ENCODE data around the gene RAB37. TPM values are rescaled to one million over a fixed set of nuclear protein-coding genes. Genes with fewer than 3 reads are reported as not detected.
A peak's percentile ranks its signal among the peaks of the same experiment; 100 is the strongest.

The RAB37 gene
- total RNA-seq, 1 donor from 2014 or later, result 0.32 TPM

GRCh38 chr17:74759243-74759801 lies 22.3 kb downstream of the RAB37 start:
- intact Hi-C loops (cut with DNase I), result no loop called here
- TF ChIP-seq CTCF (IDR thresholded peaks at IDR 0.05), result no peak
- Histone ChIP-seq H3K4me3 (no peak overlapping the region), H3K27me3 (no peaks in the 10 kb centered on the region), H3K9me3 (no peaks in the 10 kb centered on the region), H3K27ac (peak overlapping the region in 1 of 2 donors; percentile 36), H3K36me3 (no peaks in the 10 kb centered on the region), H3K4me1 (peaks cover 8 to 15% of the 10 kb centered on the region in 2 donors)
- no peak for DNase-seq (ENCODE audit: low spot score in 2 of 2)

GRCh38 chr17:74759941-74760340 lies 22.9 kb downstream of the RAB37 start:
- Histone ChIP-seq H3K36me3 (no peaks in the 10 kb centered on the region), H3K27me3 (no peaks in the 10 kb centered on the region), H3K9me3 (no peaks in the 10 kb centered on the region), H3K4me3 (no peak overlapping the region), H3K27ac (peak overlapping the region in 1 of 2 donors; percentile 36), H3K4me1 (peaks cover 8 to 15% of the 10 kb centered on the region in 2 donors)
- DNase-seq (ENCODE audit: low spot score in 2 of 2), result no peak
- TF ChIP-seq CTCF (IDR thresholded peaks at IDR 0.05), result no peak
- intact Hi-C loops (cut with DNase I), result no loop called here

DNA sequence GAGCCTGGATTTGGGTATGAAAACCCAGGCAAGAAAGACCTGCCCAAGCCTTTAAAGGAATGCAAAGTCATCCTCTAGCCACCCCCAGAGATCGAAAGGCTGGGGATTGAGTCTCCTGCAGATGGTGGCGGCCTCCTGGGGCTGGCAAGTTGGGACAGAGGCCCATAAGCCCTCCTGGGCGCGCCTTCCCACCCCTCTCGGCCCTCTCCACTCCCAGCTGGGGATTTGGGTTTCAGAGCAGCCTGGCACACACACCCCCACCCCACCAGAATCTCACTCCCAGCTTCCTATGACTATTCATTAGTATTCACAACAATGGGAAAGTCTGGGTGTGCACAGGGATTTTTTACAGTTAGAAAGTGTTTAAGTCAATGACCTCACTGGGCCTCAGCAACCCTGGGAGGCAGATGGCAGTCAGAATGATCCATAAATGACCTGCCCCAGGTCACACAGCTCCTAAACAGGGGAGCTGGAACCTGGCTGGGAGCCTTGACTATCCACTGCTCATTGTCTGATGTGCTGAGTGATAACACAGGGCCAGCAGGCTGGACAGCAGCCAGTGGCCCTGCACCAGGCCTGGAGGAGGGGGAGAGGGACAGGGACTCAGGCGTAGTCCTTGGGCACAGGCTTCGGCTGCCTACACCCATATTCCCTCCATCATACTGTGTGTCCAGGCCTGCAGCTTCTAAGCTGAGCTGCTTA lies 23.5 kb downstream of the RAB37 start:
- intact Hi-C loops (cut with DNase I), result no loop called here
- DNase-seq (ENCODE audit: low spot score in 2 of 2), result no peak
- Histone ChIP-seq H3K9me3 (no peaks in the 10 kb centered on the region), H3K4me1 (peaks cover 8 to 15% of the 10 kb centered on the region in 2 donors), H3K4me3 (no peak overlapping the region), H3K36me3 (no peaks in the 10 kb centered on the region), H3K27ac (peak overlapping the region; percentile 11 to 37), H3K27me3 (no peaks in the 10 kb centered on the region)
- no peak for TF ChIP-seq CTCF (IDR thresholded peaks at IDR 0.05)

GRCh38 chr17:74761419-74761818 lies 24.4 kb downstream of the RAB37 start:
- H3K27ac ChIP-seq, result peak overlapping the region in 1 of 2 donors; percentile 37
- peaks cover 8 to 15% of the 10 kb centered on the region in 2 donors for H3K4me1 ChIP-seq
- H3K27me3 ChIP-seq, result no peaks in the 10 kb centered on the region
- H3K36me3 ChIP-seq, result no peaks in the 10 kb centered on the region
- no peaks in the 10 kb centered on the region for H3K9me3 ChIP-seq
- no peak for TF ChIP-seq CTCF (IDR thresholded peaks at IDR 0.05)
- no peak overlapping the region for H3K4me3 ChIP-seq
- DNase-seq (ENCODE audit: low spot score in 2 of 2), result no peak
- intact Hi-C loops (cut with DNase I), result no loop called here

DNA sequence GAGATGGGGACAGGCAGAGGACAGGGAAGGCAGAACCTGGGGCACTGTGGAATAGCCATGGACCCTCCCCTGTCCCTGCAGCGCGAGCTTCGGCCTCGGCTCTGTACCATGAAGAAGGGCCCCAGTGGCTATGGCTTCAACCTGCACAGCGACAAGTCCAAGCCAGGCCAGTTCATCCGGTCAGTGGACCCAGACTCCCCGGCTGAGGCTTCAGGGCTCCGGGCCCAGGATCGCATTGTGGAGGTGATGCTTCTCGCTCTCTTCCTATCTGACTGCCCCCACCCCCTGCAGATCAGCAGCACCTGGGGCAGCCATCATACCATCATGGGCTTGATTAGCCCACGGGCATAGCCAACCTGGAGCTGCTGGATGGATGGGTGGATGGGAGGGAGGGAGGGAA lies 24.9 kb downstream of the RAB37 start:
- TF ChIP-seq CTCF (IDR thresholded peaks at IDR 0.05), result no peak
- Histone ChIP-seq H3K27ac (no peak overlapping the region), H3K4me1 (peaks cover 8 to 15% of the 10 kb centered on the region in 2 donors), H3K27me3 (no peaks in the 10 kb centered on the region), H3K4me3 (no peak overlapping the region), H3K36me3 (no peaks in the 10 kb centered on the region), H3K9me3 (no peaks in the 10 kb centered on the region)
- intact Hi-C loops (cut with DNase I), result no loop called here
- no peak for DNase-seq (ENCODE audit: low spot score in 2 of 2)

All from ascending aorta (tissue), 2 donors.